HepG2 (cell line): ENCODE data around the gene ATAD3A. TPM values are rescaled to one million over a fixed set of nuclear protein-coding genes. Genes with fewer than 3 reads are reported as not detected.

ENCODE experiments used
- HIVEP1 ChIP-seq: sonication (generic); formaldehyde crosslinking; IDR thresholded peaks from 2 replicates; pipeline ENCODE4 v1.4.0; 2020; ENCODE audit warnings: mild to moderate bottlenecking, missing genetic modification reagents
- NRL ChIP-seq: sonication (generic); formaldehyde crosslinking; IDR thresholded peaks from 2 replicates; pipeline ENCODE4 v1.5.0; 2020; ENCODE audit warnings: missing genetic modification reagents, mild to moderate bottlenecking, moderate library complexity, borderline replicate concordance
- PCBP1 ChIP-seq: fragments of 200-400 bp; formaldehyde crosslinking; IDR thresholded peaks from 2 replicates; pipeline ENCODE4 v1.6.1; 2017; ENCODE audit warnings: mild to moderate bottlenecking, low read depth, low read length, borderline replicate concordance
- POLR2A ChIP-seq, 2 experiments: IDR thresholded peaks; 2 replicates each; pipeline ENCODE4 v1.6.1; 2011; ENCODE audit warnings: low read depth in 2 of 2, low read length in 2 of 2, mild to moderate bottlenecking in 1 of 2, moderate library complexity in 1 of 2; ENCODE audit not compliant: insufficient read depth in 1 of 2
- SCMH1 ChIP-seq: sonication (generic); formaldehyde crosslinking; IDR thresholded peaks from 2 replicates; pipeline ENCODE4 v1.9.0; 2021; ENCODE audit warnings: missing genetic modification reagents, mild to moderate bottlenecking, borderline replicate concordance
- SMARCC2 ChIP-seq: fragments of 450-650 bp; IDR thresholded peaks from 2 replicates; pipeline ENCODE4 v1.6.1; 2017; ENCODE audit warnings: antibody characterized with exemption, mild to moderate bottlenecking
- SRF ChIP-seq: IDR thresholded peaks from 2 replicates; pipeline ENCODE4 v1.6.1; 2011; ENCODE audit warnings: mild to moderate bottlenecking, low read depth, low read length, moderate library complexity
- THAP7 ChIP-seq: sonication (generic); formaldehyde crosslinking; IDR thresholded peaks from 2 replicates; pipeline ENCODE4 v1.8.1; 2023; ENCODE audit warnings: mild to moderate bottlenecking, missing genetic modification reagents
- TRIM24 ChIP-seq: sonication (generic); formaldehyde crosslinking; IDR thresholded peaks from 2 replicates; pipeline ENCODE4 v1.8.0; 2022; ENCODE audit warnings: mild to moderate bottlenecking, missing genetic modification reagents
- YEATS2 ChIP-seq: sonication (generic); formaldehyde crosslinking; IDR thresholded peaks from 2 replicates; pipeline ENCODE4 v1.4.0; 2020; ENCODE audit warnings: missing genetic modification reagents, borderline replicate concordance
- ZBTB10 ChIP-seq: sonication (generic); formaldehyde crosslinking; IDR thresholded peaks from 2 replicates; pipeline ENCODE4 v1.4.0; 2020; ENCODE audit warnings: missing genetic modification reagents, borderline replicate concordance
- ZIK1 ChIP-seq: sonication (generic); formaldehyde crosslinking; IDR thresholded peaks from 2 replicates; pipeline ENCODE4 v1.5.0; 2020; ENCODE audit warnings: mild to moderate bottlenecking, low read depth, missing genetic modification reagents, borderline replicate concordance
- ZNF224 ChIP-seq: sonication (generic); formaldehyde crosslinking; IDR thresholded peaks from 2 replicates; pipeline ENCODE4 v1.5.0; 2020; ENCODE audit warnings: mild to moderate bottlenecking, missing genetic modification reagents
- ZNF232 ChIP-seq: sonication (generic); formaldehyde crosslinking; IDR thresholded peaks from 2 replicates; pipeline ENCODE4 v1.4.0; 2020; ENCODE audit warnings: missing genetic modification reagents, borderline replicate concordance
- ZNF24 ChIP-seq: fragments of 450-650 bp; IDR thresholded peaks from 2 replicates; pipeline ENCODE4 v1.6.1; 2017; ENCODE audit warnings: antibody characterized with exemption, mild to moderate bottlenecking
- ZNF331 ChIP-seq: sonication (generic); formaldehyde crosslinking; IDR thresholded peaks from 2 replicates; pipeline ENCODE4 v1.4.0; 2020; ENCODE audit warnings: missing genetic modification reagents
- ZNF510 ChIP-seq: sonication (generic); formaldehyde crosslinking; IDR thresholded peaks from 2 replicates; pipeline ENCODE4 v1.4.0; 2020; ENCODE audit warnings: low read depth, mild to moderate bottlenecking, missing genetic modification reagents
- ZNF674 ChIP-seq: sonication (generic); formaldehyde crosslinking; IDR thresholded peaks from 2 replicates; pipeline ENCODE4 v1.5.0; 2020; ENCODE audit warnings: low read depth, mild to moderate bottlenecking, missing genetic modification reagents
- ZNF761 ChIP-seq: sonication (generic); formaldehyde crosslinking; conservative IDR thresholded peaks from 2 replicates; pipeline ENCODE4 v1.4.0; 2020; ENCODE audit warnings: mild to moderate bottlenecking, missing genetic modification reagents
- ZNF775 ChIP-seq: sonication (generic); formaldehyde crosslinking; IDR thresholded peaks from 2 replicates; pipeline ENCODE4 v1.4.0; 2020; ENCODE audit warnings: missing genetic modification reagents, mild to moderate bottlenecking, moderate library complexity, borderline replicate concordance
- ZSCAN21 ChIP-seq: sonication (generic); formaldehyde crosslinking; IDR thresholded peaks from 2 replicates; pipeline ENCODE4 v1.8.0; 2022; ENCODE audit warnings: mild to moderate bottlenecking, missing genetic modification reagents, moderate library complexity, borderline replicate concordance
- polyA plus RNA-seq, 8 experiments: library from polyadenylated mRNA; depleted of rRNA in 3 of 8; stranded (reverse) in 7 of 8; unstranded in 1 of 8; fragments of >200 nt; fragmentation: Illumina TruSeq in 4 of 8; extraction: Trizol in 4 of 8; gene quantifications; 2 replicates each; pipeline versions ENCODE4 v1.2.1 to v1.2.3, GENCODE V29; 2011 to 2016; ENCODE audit warnings: low read depth in 4 of 8, missing spikeins in 1 of 8, mixed read lengths in 1 of 8; ENCODE audit not compliant: insufficient read depth in 1 of 8
- total RNA-seq, 5 experiments: library from RNA; depleted of rRNA; stranded (reverse); fragments of >200 nt; fragmentation: Illumina TruSeq; extraction: Trizol; gene quantifications; 2 replicates each; pipeline ENCODE4 v1.2.3, GENCODE V29; 2016; ENCODE audit warnings: low read depth in 1 of 5
- TF ChIP-seq, protein P1 (sequence below): sonication (generic); formaldehyde crosslinking; IDR thresholded peaks from 2 replicates; pipeline ENCODE4; 2020; ENCODE audit warnings: missing genetic modification reagents, mild to moderate bottlenecking, borderline replicate concordance
- TF ChIP-seq, protein P2 (sequence below): sonication (generic); formaldehyde crosslinking; IDR thresholded peaks from 2 replicates; pipeline ENCODE4 v1.5.0; 2020; ENCODE audit warnings: missing genetic modification reagents

ATAD3A gene
- total and polyA plus RNA-seq, 2 of the 13 experiments (the other 11 are each of a cell fraction or from before 2014, with no cell fraction given), result 10.6 to 49.0 TPM

- no peak for TF ChIP-seq ZSCAN21
- TF ChIP-seq TRIM24, result no peak
- TF ChIP-seq ZNF510, result no peak
- TF ChIP-seq YEATS2 (CRISPR knock-in tag), result peak; percentile 93
- no peak for TF ChIP-seq THAP7 (CRISPR knock-in tag)
- no peak for TF ChIP-seq ZNF775
- TF ChIP-seq ZNF674 (CRISPR knock-in tag), result no peak
- peak in 1 of 2 experiments; percentile 63; a peak in 2 of 4 replicates for TF ChIP-seq POLR2A (IDR thresholded peaks at IDR 0.05; ENCODE audit: insufficient read depth in 1 of 2, low read depth in 2 of 2, low read length in 2 of 2)
- TF ChIP-seq SRF, result peak; percentile 59; the same call in 1 of the 2 replicates
- TF ChIP-seq SCMH1 (CRISPR knock-in tag), result no peak
- no peak for TF ChIP-seq ZNF761 (CRISPR knock-in tag)
- no peak for TF ChIP-seq SMARCC2
- TF ChIP-seq ZNF24, result no peak
- TF ChIP-seq ZBTB10 (CRISPR knock-in tag), result no peak
- TF ChIP-seq, protein P1, sequence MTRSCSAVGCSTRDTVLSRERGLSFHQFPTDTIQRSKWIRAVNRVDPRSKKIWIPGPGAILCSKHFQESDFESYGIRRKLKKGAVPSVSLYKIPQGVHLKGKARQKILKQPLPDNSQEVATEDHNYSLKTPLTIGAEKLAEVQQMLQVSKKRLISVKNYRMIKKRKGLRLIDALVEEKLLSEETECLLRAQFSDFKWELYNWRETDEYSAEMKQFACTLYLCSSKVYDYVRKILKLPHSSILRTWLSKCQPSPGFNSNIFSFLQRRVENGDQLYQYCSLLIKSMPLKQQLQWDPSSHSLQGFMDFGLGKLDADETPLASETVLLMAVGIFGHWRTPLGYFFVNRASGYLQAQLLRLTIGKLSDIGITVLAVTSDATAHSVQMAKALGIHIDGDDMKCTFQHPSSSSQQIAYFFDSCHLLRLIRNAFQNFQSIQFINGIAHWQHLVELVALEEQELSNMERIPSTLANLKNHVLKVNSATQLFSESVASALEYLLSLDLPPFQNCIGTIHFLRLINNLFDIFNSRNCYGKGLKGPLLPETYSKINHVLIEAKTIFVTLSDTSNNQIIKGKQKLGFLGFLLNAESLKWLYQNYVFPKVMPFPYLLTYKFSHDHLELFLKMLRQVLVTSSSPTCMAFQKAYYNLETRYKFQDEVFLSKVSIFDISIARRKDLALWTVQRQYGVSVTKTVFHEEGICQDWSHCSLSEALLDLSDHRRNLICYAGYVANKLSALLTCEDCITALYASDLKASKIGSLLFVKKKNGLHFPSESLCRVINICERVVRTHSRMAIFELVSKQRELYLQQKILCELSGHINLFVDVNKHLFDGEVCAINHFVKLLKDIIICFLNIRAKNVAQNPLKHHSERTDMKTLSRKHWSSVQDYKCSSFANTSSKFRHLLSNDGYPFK (CRISPR knock-in tag), result peak; percentile 50; the same call in 1 of the 2 replicates
- TF ChIP-seq ZIK1 (CRISPR knock-in tag), result 0 out of 2 replicates have a peak, but pooled peaks have one; percentile 61
- TF ChIP-seq ZNF232 (CRISPR knock-in tag), result no peak
- TF ChIP-seq NRL (CRISPR knock-in tag), result no peak
- TF ChIP-seq ZNF224 (CRISPR knock-in tag), result no peak
- no peak; the same call in 1 of the 2 replicates for TF ChIP-seq HIVEP1 (CRISPR knock-in tag)
- TF ChIP-seq ZNF331, result peak; percentile 49
- TF ChIP-seq, protein P2, sequence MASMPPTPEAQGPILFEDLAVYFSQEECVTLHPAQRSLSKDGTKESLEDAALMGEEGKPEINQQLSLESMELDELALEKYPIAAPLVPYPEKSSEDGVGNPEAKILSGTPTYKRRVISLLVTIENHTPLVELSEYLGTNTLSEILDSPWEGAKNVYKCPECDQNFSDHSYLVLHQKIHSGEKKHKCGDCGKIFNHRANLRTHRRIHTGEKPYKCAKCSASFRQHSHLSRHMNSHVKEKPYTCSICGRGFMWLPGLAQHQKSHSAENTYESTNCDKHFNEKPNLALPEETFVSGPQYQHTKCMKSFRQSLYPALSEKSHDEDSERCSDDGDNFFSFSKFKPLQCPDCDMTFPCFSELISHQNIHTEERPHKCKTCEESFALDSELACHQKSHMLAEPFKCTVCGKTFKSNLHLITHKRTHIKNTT (CRISPR knock-in tag), result no peak
- no peak for TF ChIP-seq PCBP1
These were observed 40.4 kb upstream of the ATAD3A start, which contains the start of gene ATAD3B (continued) for GRCh38 chr1:1471389-1472052.
